B cell (primary cell): ENCODE measurements around the gene MAML2. TPM values are rescaled to one million over a fixed set of nuclear protein-coding genes. Genes with fewer than 3 reads are reported as not detected.
A peak's percentile ranks its signal among the peaks of the same experiment; 100 is the strongest.

ENCODE experiments used
- ATAC-seq: fragments of 200-7000 bp; cut with Tn5 transposase; one replicate; pipeline ENCODE4 v1.10.0; 2021; ENCODE audit warnings: low read depth, mild to moderate bottlenecking, moderate number of reproducible peaks, moderate library complexity
- CTCF ChIA-PET: fragments of 350-600 bp; sonication (Branson Sonifier 250); formaldehyde crosslinking; loops from one replicate; lab custom pipeline; 2021; ENCODE audit warnings: antibody characterized with exemption, inconsistent platforms; lab: Charles Lee
- POLR2A ChIA-PET: fragments of 350-600 bp; sonication (Branson Sonifier 250); formaldehyde crosslinking; loops from one replicate; lab custom pipeline; 2021; ENCODE audit warnings: antibody characterized with exemption; lab: Charles Lee
- DNase-seq: peaks from one replicate; pipeline ENCODE4 v3.0.0; 2013
- H2AFZ ChIP-seq: 2 replicates; pipeline ENCODE4 v1.6.1; 2012; ENCODE audit warnings: mild to moderate bottlenecking, low read depth, low read length; ENCODE audit not compliant: insufficient read depth, poor library complexity, severe bottlenecking
- H3K27ac ChIP-seq, 2 donors: 1 replicate in 1 of 2; 2 replicates in 1 of 2; pipeline ENCODE4 v1.5.1; 2012 to 2013; ENCODE audit warnings: low read length in 2 of 2, mild to moderate bottlenecking in 2 of 2, moderate library complexity in 1 of 2
- H3K27me3 ChIP-seq, 4 experiments: fragments of 200-600 bp in 1 of 4; sonication (generic) in 1 of 4; replicated peaks in 1 of 4; 1 replicate in 2 of 4; 2 replicates in 2 of 4; pipeline versions ENCODE4 v1.6.1 to v1.7.0; 2013 to 2016; ENCODE audit warnings: low read length in 3 of 4, mild to moderate bottlenecking in 2 of 4, mixed read lengths in 1 of 4, moderate library complexity in 1 of 4; ENCODE audit not compliant: insufficient read depth in 4 of 4, control insufficient read depth in 3 of 4; ENCODE audit errors: control extremely low read depth in 1 of 4
- H3K36me3 ChIP-seq, 2 experiments: replicated peaks in 1 of 2; 1 replicate in 1 of 2; 2 replicates in 1 of 2; pipeline versions ENCODE4 v1.6.1 to v1.7.1; 2013; ENCODE audit warnings: low read length in 1 of 2; ENCODE audit not compliant: insufficient read depth in 2 of 2, control insufficient read depth in 1 of 2; ENCODE audit errors: control extremely low read depth in 1 of 2, extremely low read depth in 1 of 2
- H3K4me1 ChIP-seq, 2 donors: fragments of 200-600 bp in 1 of 2; sonication (generic) in 1 of 2; 1 replicate in 1 of 2; 2 replicates in 1 of 2; pipeline versions ENCODE4 v1.5.1 to v1.6.1; 2013 to 2017; ENCODE audit warnings: low read length in 2 of 2; ENCODE audit not compliant: control insufficient read depth in 2 of 2, insufficient read depth in 2 of 2
- H3K4me2 ChIP-seq: replicated peaks from 2 replicates; pipeline ENCODE3; 2012; ENCODE audit warnings: mild to moderate bottlenecking, low read depth, low read length; ENCODE audit not compliant: poor library complexity, severe bottlenecking
- H3K4me3 ChIP-seq, 5 experiments: fragments of 200-600 bp in 1 of 5; sonication (generic) in 1 of 5; 1 replicate in 3 of 5; 2 replicates in 2 of 5; pipeline versions ENCODE4 v1.5.1 to v1.7.0; 2011 to 2016; ENCODE audit warnings: low read length in 4 of 5, mild to moderate bottlenecking in 4 of 5, low read depth in 2 of 5, control low read depth in 1 of 5, moderate library complexity in 1 of 5; ENCODE audit not compliant: insufficient read depth in 1 of 5; ENCODE audit errors: control extremely low read depth in 1 of 5, extremely low read depth in 1 of 5
- H3K79me2 ChIP-seq: fragments of 200-600 bp; sonication (generic); one replicate; pipeline ENCODE4 v1.6.0; 2016; ENCODE audit warnings: low read length; ENCODE audit not compliant: control insufficient read depth, insufficient read depth
- H3K9ac ChIP-seq: fragments of 200-600 bp; sonication (generic); 2 replicates; pipeline ENCODE4 v1.6.1; 2017; ENCODE audit warnings: mild to moderate bottlenecking, low read length, moderate library complexity
- H3K9me3 ChIP-seq, 3 donors: one replicate each; pipeline versions ENCODE4 v1.6.1 to v1.7.1; 2013; ENCODE audit warnings: low read length in 2 of 3; ENCODE audit not compliant: control insufficient read depth in 2 of 3, insufficient read depth in 1 of 3; ENCODE audit errors: control extremely low read depth in 1 of 3
- H4K20me1 ChIP-seq: 2 replicates; pipeline ENCODE4 v1.6.0; 2012; ENCODE audit warnings: mild to moderate bottlenecking, low read length; ENCODE audit not compliant: insufficient read depth, control insufficient read depth, poor library complexity, severe bottlenecking
- H3K27ac Mint-ChIP-seq: one replicate; pipeline ENCODE4 v1.8.0; 2021; ENCODE audit warnings: mixed read lengths
- H3K27me3 Mint-ChIP-seq: one replicate; pipeline ENCODE4 v1.8.0; 2021; ENCODE audit warnings: mixed read lengths
- H3K4me1 Mint-ChIP-seq: one replicate; pipeline ENCODE4 v1.8.0; 2021; ENCODE audit warnings: mixed read lengths
- H3K4me3 Mint-ChIP-seq: one replicate; pipeline ENCODE4 v1.8.0; 2021; ENCODE audit warnings: mixed read lengths
- H3K9me3 Mint-ChIP-seq: one replicate; pipeline ENCODE4 v1.8.0; 2022; ENCODE audit warnings: mixed read lengths; ENCODE audit not compliant: insufficient read depth
- EZH2 ChIP-seq: IDR thresholded peaks from 2 replicates; pipeline ENCODE4 v1.6.1; 2012; ENCODE audit warnings: borderline replicate concordance, low read depth, mild to moderate bottlenecking, moderate library complexity, low read length; ENCODE audit not compliant: insufficient read depth, poor library complexity, severe bottlenecking
- WGBS: methylation state at CpG from one replicate; pipeline ENCODE4 v1.1.5; 2013; ENCODE audit warnings: missing lambda C conversion rate; ENCODE audit not compliant: insufficient coverage; 5-methylcytosine and 5-hydroxymethylcytosine counted together
- intact Hi-C: fragments of 100-400 bp; cut with micrococcal nuclease; formaldehyde crosslinking; loops from one replicate; pipeline ENCODE4 v1.10.0; 2022
- polyA plus RNA-seq: library from polyadenylated mRNA; depleted of rRNA; stranded (reverse); fragments of >200 nt; gene quantifications from 2 replicates; pipeline ENCODE4 v1.2.3, GENCODE V29; 2012
- total RNA-seq, 2 donors: library from RNA; stranded (reverse); fragments of 120-200 nt in 1 of 2; gene quantifications; 1 replicate in 1 of 2; 2 replicates in 1 of 2; pipeline versions ENCODE4 v1.2.3 to v1.2.4, GENCODE V29; 2013 to 2022
- TF ChIP-seq, protein P1 (sequence below): fragments of 200-600 bp; IDR thresholded peaks from one replicate; pipeline ENCODE4 v1.8.0; 2022; ENCODE audit warnings: antibody characterized with exemption, mild to moderate bottlenecking

MAML2 gene
- total and polyA plus RNA-seq, 2 donors (not counting 1 experiment from before 2014, with no cell fraction given) = 10.7 to 26.4 TPM

DNA sequence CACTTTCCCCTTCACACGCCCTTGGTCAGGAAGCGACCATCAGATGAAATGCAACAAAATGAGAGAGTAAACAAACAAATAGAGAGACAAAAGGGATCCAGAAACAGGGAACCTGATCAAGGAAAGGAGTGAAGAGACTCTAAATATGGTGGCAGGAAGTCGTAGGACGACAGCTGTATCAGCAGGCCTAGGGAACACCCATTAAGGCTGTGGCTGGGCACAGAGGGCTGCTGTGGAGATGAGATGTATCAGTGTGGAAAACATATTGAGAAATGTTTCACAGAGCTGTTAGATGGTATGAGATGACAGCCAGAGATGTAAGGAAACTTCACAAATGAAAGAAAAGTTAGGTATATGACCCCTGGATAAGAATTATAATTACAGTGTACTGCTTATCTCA is 263.3 kb downstream of the MAML2 start:
- Mint-ChIP-seq H3K27me3 (no peaks in the 10 kb centered on the region), H3K27ac (no peak overlapping the region), H3K4me3 (no peak overlapping the region), H3K4me1 (peaks cover 29% of the 10 kb centered on the region), H3K9me3 (no peaks in the 10 kb centered on the region)
- Histone ChIP-seq H3K4me1 (peaks cover 28 to 29% of the 10 kb centered on the region in 2 donors), H3K27me3 (no peaks in the 10 kb centered on the region), H4K20me1 (no peaks in the 10 kb centered on the region), H3K79me2 (peaks cover 9% of the 10 kb centered on the region), H3K4me2 (no peak overlapping the region), H2AFZ (no peak overlapping the region), H3K36me3 (peaks cover 0 to 4% of the 10 kb centered on the region in 2 experiments), H3K9ac (no peak overlapping the region), H3K4me3 (no peak overlapping the region), H3K27ac (no peak overlapping the region), H3K9me3 (no peaks in the 10 kb centered on the region)
- no peak for ATAC-seq
- TF ChIP-seq, protein P1, sequence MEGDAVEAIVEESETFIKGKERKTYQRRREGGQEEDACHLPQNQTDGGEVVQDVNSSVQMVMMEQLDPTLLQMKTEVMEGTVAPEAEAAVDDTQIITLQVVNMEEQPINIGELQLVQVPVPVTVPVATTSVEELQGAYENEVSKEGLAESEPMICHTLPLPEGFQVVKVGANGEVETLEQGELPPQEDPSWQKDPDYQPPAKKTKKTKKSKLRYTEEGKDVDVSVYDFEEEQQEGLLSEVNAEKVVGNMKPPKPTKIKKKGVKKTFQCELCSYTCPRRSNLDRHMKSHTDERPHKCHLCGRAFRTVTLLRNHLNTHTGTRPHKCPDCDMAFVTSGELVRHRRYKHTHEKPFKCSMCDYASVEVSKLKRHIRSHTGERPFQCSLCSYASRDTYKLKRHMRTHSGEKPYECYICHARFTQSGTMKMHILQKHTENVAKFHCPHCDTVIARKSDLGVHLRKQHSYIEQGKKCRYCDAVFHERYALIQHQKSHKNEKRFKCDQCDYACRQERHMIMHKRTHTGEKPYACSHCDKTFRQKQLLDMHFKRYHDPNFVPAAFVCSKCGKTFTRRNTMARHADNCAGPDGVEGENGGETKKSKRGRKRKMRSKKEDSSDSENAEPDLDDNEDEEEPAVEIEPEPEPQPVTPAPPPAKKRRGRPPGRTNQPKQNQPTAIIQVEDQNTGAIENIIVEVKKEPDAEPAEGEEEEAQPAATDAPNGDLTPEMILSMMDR = no peak
- TF ChIP-seq EZH2 = no peak
- intact Hi-C loops = no loop called here
- POLR2A ChIA-PET = no interaction called here
- WGBS = 100% methylated on average over 2 of the region's 4 CpGs
- DNase-seq = no peak
- CTCF ChIA-PET = no interaction called here

DNA sequence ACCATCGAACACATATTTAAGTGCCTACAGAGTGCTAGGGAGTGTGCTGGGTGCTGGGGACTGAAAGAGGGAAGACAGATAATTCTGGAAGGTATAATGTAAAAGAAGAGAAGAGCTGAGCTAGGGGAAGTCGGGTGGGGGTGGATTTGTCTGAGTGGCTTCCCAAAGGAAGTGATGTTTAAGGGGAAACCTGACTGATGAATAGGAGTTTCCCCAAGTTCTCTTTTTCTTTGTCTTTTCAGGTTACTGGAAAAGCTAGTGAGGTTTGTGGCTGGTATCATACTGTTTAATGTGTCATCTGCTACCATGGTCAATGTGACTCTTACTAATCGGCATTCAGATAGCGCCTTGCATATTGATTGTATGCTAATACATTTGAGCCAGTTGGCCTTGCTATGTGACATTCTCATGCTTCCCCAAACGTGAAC is 267.4 kb downstream of the MAML2 start:
- Histone ChIP-seq H2AFZ (no peak overlapping the region), H3K9ac (no peak overlapping the region)
- peak; percentile 62 for ATAC-seq

More for the DNA sequence above, 267.4 kb downstream of the MAML2 start:
- POLR2A ChIA-PET = no interaction called here
- no peaks in the 10 kb centered on the region for H3K27me3 ChIP-seq
- Mint-ChIP-seq H3K27ac (peak overlapping the region; percentile 43), H3K4me1 (peaks cover 42% of the 10 kb centered on the region), H3K9me3 (no peaks in the 10 kb centered on the region), H3K27me3 (no peaks in the 10 kb centered on the region), H3K4me3 (peak overlapping the region; percentile 32)
- no peaks in the 10 kb centered on the region for H4K20me1 ChIP-seq
- H3K9me3 ChIP-seq = no peaks in the 10 kb centered on the region
- 30% methylated on average over 3 of the region's 5 CpGs for WGBS
- peak overlapping the region in 1 of 2 donors; percentile 53 for H3K27ac ChIP-seq
- CTCF ChIA-PET = interaction anchor here (1.1 to 2.4 kb wide), 5 partner anchors 9 to 267 kb away, joined by 3 to 18 read pairs (median 6); partner anchors contain the start of gene MAML2
- H3K4me2 ChIP-seq = peak overlapping the region; percentile 25
- H3K4me3 ChIP-seq = no peak overlapping the region
- peaks cover 3% of the 10 kb centered on the region for H3K79me2 ChIP-seq
- peaks cover 0 to 6% of the 10 kb centered on the region in 2 experiments for H3K36me3 ChIP-seq
- intact Hi-C loops = no loop called here
- peak; percentile 53 for DNase-seq
- peaks cover 29 to 30% of the 10 kb centered on the region in 2 donors for H3K4me1 ChIP-seq
- no peak for TF ChIP-seq EZH2
- TF ChIP-seq, protein P1 = no peak
